Liver (tissue), 9 donors: ENCODE results near the gene RFPL3. TPM values are rescaled to one million over a fixed set of nuclear protein-coding genes. Genes with fewer than 3 reads are reported as not detected.
"Not testable (repeated sequence)": the region's sequence is repeated elsewhere in the genome, so short reads cannot be mapped to it uniquely, and the experiment has no call there.

ENCODE experiments used
- DNase-seq: peaks from one replicate; pipeline ENCODE4 v3.0.0-alpha.2; 2017; ENCODE audit warnings: low spot score
- H3K27ac ChIP-seq, 2 donors: one replicate each; pipeline ENCODE4 v1.7.0; 2013; ENCODE audit warnings: inconsistent platforms in 2 of 2, low read length in 2 of 2, control low read depth in 1 of 2, low read depth in 1 of 2, mild to moderate bottlenecking in 1 of 2
- H3K27me3 ChIP-seq, 4 donors: one replicate each; pipeline versions ENCODE4 v1.6.1 to v1.7.0; 2013; ENCODE audit warnings: low read length in 3 of 4, inconsistent platforms in 1 of 4, mild to moderate bottlenecking in 1 of 4, moderate library complexity in 1 of 4; ENCODE audit not compliant: control insufficient read depth in 4 of 4, insufficient read depth in 4 of 4
- H3K36me3 ChIP-seq, 4 donors: one replicate each; pipeline versions ENCODE4 v1.6.1 to v1.7.0; 2013; ENCODE audit warnings: low read length in 3 of 4, mild to moderate bottlenecking in 3 of 4, low read depth in 1 of 4, moderate library complexity in 1 of 4; ENCODE audit not compliant: control insufficient read depth in 4 of 4, insufficient read depth in 3 of 4
- H3K4me1 ChIP-seq, 4 donors: one replicate each; pipeline versions ENCODE4 v1.6.1 to v1.7.0; 2013; ENCODE audit warnings: low read length in 3 of 4, mild to moderate bottlenecking in 3 of 4, moderate library complexity in 1 of 4; ENCODE audit not compliant: control insufficient read depth in 4 of 4, insufficient read depth in 4 of 4
- H3K4me3 ChIP-seq, 3 donors: one replicate each; pipeline versions ENCODE4 v1.6.1 to v1.7.0; 2013; ENCODE audit warnings: low read length in 3 of 3, control low read depth in 1 of 3, low read depth in 1 of 3, mild to moderate bottlenecking in 1 of 3
- H3K9ac ChIP-seq, 2 donors: one replicate each; pipeline ENCODE4 v1.7.0; 2013; ENCODE audit warnings: low read length in 2 of 2, mild to moderate bottlenecking in 2 of 2, moderate library complexity in 2 of 2, control low read depth in 1 of 2, low read depth in 1 of 2
- H3K9me3 ChIP-seq, 4 donors: one replicate each; pipeline versions ENCODE4 v1.6.1 to v1.7.0; 2013; ENCODE audit warnings: low read length in 3 of 4; ENCODE audit not compliant: control insufficient read depth in 4 of 4
- ATF3 ChIP-seq: IDR thresholded peaks from 2 replicates; pipeline ENCODE4 v1.6.1; 2016; ENCODE audit warnings: antibody characterized with exemption
- EGR1 ChIP-seq, 2 donors: IDR thresholded peaks; 2 replicates each; pipeline ENCODE4 v1.6.1; 2016 to 2018; ENCODE audit warnings: antibody characterized with exemption in 2 of 2, low read depth in 2 of 2
- FOXA1 ChIP-seq: IDR thresholded peaks from 2 replicates; pipeline ENCODE4 v1.6.1; 2016; ENCODE audit warnings: antibody characterized with exemption
- GABPA ChIP-seq, 2 donors: IDR thresholded peaks in 1 of 2; conservative IDR thresholded peaks in 1 of 2; 2 replicates each; pipeline ENCODE4 v1.6.1; 2016; ENCODE audit warnings: antibody characterized with exemption in 2 of 2, mild to moderate bottlenecking in 1 of 2, moderate library complexity in 1 of 2
- HNF4A ChIP-seq, 2 donors: conservative IDR thresholded peaks; 2 replicates each; pipeline ENCODE4 v1.6.1; 2016; ENCODE audit warnings: antibody characterized with exemption in 2 of 2, mild to moderate bottlenecking in 2 of 2
- HNF4G ChIP-seq: IDR thresholded peaks from 2 replicates; pipeline ENCODE4 v1.6.1; 2016; ENCODE audit warnings: antibody characterized with exemption
- JUND ChIP-seq, 2 donors: IDR thresholded peaks; 2 replicates each; pipeline ENCODE4 v1.6.1; 2016; ENCODE audit warnings: antibody characterized with exemption in 2 of 2
- MAX ChIP-seq: IDR thresholded peaks from 2 replicates; pipeline ENCODE4 v1.6.1; 2016; ENCODE audit warnings: antibody characterized with exemption
- NR2F2 ChIP-seq: IDR thresholded peaks from 2 replicates; pipeline ENCODE4 v1.6.1; 2016; ENCODE audit warnings: antibody characterized with exemption
- RAD21 ChIP-seq, 2 donors: IDR thresholded peaks; 2 replicates each; pipeline ENCODE4 v1.6.1; 2016; ENCODE audit warnings: antibody characterized with exemption in 2 of 2, mild to moderate bottlenecking in 2 of 2
- RXRA ChIP-seq, 2 donors: IDR thresholded peaks; 2 replicates each; pipeline ENCODE4 v1.6.1; 2017 to 2018; ENCODE audit warnings: antibody characterized with exemption in 2 of 2, mild to moderate bottlenecking in 1 of 2
- SP1 ChIP-seq: IDR thresholded peaks from 2 replicates; pipeline ENCODE4 v1.6.1; 2018; ENCODE audit warnings: antibody characterized with exemption, mild to moderate bottlenecking
- TAF1 ChIP-seq: conservative IDR thresholded peaks from 2 replicates; pipeline ENCODE4 v1.6.1; 2016; ENCODE audit warnings: antibody characterized with exemption, mild to moderate bottlenecking
- YY1 ChIP-seq: IDR thresholded peaks from 2 replicates; pipeline ENCODE4 v1.6.1; 2016; ENCODE audit warnings: antibody characterized with exemption, mild to moderate bottlenecking
- ZBTB33 ChIP-seq: IDR thresholded peaks from 2 replicates; pipeline ENCODE4 v1.6.1; 2016; ENCODE audit warnings: antibody characterized with exemption
- WGBS: extraction: QIAGEN DNeasy Blood & Tissue Kit; methylation state at CpG from one replicate; pipeline ENCODE4 v1.1.7; 2013; 5-methylcytosine and 5-hydroxymethylcytosine counted together
- polyA plus RNA-seq, 2 donors: library from polyadenylated mRNA; stranded (reverse) in 1 of 2; unstranded in 1 of 2; fragments of 200-250 nt in 1 of 2; fragments of >200 nt in 1 of 2; fragmentation: Nextera tagmentation in 1 of 2; extraction: Ambion mirVana in 1 of 2; gene quantifications; one replicate each; pipeline versions ENCODE4 v1.2.1 to v1.2.3, GENCODE V29; 2013 to 2015
- total RNA-seq, 2 donors: library from RNA; depleted of rRNA; stranded (reverse); fragments of >200 nt; gene quantifications; one replicate each; pipeline ENCODE4 v1.2.3, GENCODE V29; 2014
- TF ChIP-seq, protein P1 (sequence below): fragments of 150-350 bp; IDR thresholded peaks from 2 replicates; pipeline ENCODE4 v1.5.1; 2017; ENCODE audit warnings: improper control_type of control experiment, low read depth, low read length; ENCODE audit not compliant: missing input control
- donor health status: healthy.
- donor health status: healthy.
- donor health status: healthy.
- donor health status: healthy.
- donor health status: healthy.

The RFPL3 gene
- total and polyA plus RNA-seq, 4 donors, result not detected

DNA sequence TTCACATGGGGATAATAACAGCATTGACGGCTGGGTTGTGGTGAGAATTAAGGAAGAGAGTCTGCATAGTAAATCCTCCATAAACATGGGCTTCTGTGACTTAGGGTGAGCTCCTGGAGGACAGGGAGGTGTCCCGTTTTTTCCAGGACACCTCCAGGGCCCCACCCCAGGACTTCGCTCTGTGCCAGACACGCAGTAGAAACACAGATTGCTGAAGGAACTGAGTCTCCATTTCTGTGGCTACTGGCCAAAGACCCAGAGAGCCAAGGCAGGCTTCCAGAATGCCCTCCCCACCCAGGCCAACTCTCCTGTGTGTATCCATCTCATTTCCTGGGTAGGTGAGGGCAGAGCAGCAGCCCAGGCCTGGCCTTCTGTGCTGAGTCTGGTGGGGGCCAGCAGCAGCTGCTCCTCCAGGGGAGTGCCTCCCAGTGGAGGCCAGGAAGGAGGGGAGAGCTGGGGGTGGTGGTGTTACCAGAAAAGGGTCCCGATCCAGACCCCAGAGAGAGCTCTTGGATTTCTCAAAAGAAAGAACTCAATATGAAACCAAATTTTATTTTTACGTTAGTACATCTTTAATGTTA, 9.5 kb upstream of the RFPL3 start:
- TF ChIP-seq YY1 (no peak), ATF3 (no peak), FOXA1 (no peak), GABPA (IDR thresholded peaks at IDR 0.05 in 1 of 2, conservative IDR thresholded peaks at IDR 0.05 in 1 of 2) (no peak), HNF4G (no peak)
- no peaks in the 10 kb centered on the region for H3K36me3 ChIP-seq
- no peaks in the 10 kb centered on the region for H3K9me3 ChIP-seq
- DNase-seq, result no peak
- no peak overlapping the region for H3K4me3 ChIP-seq
- WGBS, result 75% methylated on average over 6 of the region's 6 CpGs
- no peak overlapping the region for H3K9ac ChIP-seq
- H3K27me3 ChIP-seq, result peaks cover 0 to 5% (median 0%) of the 10 kb centered on the region in 4 donors
- no peaks in the 10 kb centered on the region for H3K4me1 ChIP-seq
- H3K27ac ChIP-seq, result no peak overlapping the region

DNA sequence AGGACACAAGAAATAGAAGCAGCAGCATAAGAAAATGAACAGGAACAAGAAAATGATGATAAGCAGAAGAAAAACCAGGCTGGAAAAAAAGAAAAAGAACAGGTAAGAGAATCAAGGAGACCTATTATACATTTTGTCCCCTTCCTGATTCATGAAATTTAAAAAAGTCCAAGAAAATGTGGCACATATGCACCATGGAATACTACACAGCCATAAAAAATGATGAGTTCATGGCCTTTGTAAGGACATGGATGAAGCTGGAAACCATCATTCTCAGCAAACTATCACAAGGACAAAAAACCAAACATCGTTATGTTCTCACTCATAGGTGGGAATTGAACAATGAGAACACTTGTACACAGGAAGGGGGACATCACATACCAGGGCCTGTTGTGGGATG, 5.8 kb upstream of the RFPL3 start:
- H3K9ac ChIP-seq, DNase-seq, H3K27me3 ChIP-seq, H3K4me3 ChIP-seq, H3K27ac ChIP-seq, H3K4me1 ChIP-seq, H3K36me3 ChIP-seq, H3K9me3 ChIP-seq: not testable (repeated sequence)
- WGBS, result 95% methylated on average over 1 of the region's 1 CpG

DNA sequence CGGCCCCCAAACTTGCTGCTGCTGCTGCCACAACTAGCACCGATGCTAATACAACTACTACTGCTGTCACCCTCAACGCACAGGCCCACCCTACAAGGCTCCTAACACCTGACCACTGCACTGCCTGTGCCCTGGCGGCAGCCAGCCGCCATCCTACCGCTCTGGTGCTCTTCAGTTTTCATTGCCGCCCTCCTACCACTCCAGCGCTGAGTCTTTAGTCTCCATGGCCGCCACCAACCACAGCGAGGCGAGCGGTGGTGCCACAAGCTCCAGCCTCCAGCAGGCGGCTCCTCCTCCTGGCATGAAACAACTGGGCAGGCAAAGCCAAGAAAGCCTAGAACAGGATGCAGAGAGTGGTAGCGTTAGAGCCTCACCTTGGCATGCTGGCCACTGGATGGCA, 5.0 kb upstream of the RFPL3 start:
- no peak overlapping the region for H3K27ac ChIP-seq
- no peaks in the 10 kb centered on the region for H3K9me3 ChIP-seq
- no peak overlapping the region for H3K4me3 ChIP-seq
- WGBS, result 96% methylated on average over 14 of the region's 14 CpGs
- no peaks in the 10 kb centered on the region for H3K36me3 ChIP-seq
- H3K9ac ChIP-seq, result no peak overlapping the region
- H3K4me1 ChIP-seq, result no peaks in the 10 kb centered on the region
- no peaks in the 10 kb centered on the region for H3K27me3 ChIP-seq
- TF ChIP-seq FOXA1 (no peak), HNF4G (no peak), TAF1 (no peak), EGR1 (IDR thresholded peaks at IDR 0.05; ENCODE audit: low read depth in 2 of 2) (no peak), YY1 (no peak), MAX (no peak)
- TF ChIP-seq, protein P1, sequence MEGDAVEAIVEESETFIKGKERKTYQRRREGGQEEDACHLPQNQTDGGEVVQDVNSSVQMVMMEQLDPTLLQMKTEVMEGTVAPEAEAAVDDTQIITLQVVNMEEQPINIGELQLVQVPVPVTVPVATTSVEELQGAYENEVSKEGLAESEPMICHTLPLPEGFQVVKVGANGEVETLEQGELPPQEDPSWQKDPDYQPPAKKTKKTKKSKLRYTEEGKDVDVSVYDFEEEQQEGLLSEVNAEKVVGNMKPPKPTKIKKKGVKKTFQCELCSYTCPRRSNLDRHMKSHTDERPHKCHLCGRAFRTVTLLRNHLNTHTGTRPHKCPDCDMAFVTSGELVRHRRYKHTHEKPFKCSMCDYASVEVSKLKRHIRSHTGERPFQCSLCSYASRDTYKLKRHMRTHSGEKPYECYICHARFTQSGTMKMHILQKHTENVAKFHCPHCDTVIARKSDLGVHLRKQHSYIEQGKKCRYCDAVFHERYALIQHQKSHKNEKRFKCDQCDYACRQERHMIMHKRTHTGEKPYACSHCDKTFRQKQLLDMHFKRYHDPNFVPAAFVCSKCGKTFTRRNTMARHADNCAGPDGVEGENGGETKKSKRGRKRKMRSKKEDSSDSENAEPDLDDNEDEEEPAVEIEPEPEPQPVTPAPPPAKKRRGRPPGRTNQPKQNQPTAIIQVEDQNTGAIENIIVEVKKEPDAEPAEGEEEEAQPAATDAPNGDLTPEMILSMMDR, result no peak
- DNase-seq, result no peak

DNA sequence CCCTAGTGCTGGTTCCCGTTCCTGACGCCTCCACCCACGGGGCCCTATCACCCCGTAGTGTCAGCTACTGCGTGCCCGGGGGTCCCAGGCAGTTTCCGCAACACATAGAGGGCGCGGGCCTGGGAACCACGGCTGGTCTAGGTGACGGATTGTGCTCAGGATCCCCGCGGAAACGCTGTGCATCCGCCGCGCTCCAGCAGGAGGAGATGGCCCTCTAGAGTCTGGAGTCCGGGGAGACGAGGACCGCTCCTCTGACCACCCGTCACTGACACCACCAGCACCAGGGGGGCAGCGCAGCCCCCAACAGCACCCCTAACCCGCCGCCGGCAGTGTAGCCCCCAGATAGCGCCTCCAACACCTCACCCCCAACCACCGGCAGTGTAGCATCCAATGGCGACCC, 4.4 kb upstream of the RFPL3 start:
- no peak for DNase-seq
- Histone ChIP-seq H3K36me3 (no peaks in the 10 kb centered on the region), H3K4me1 (no peaks in the 10 kb centered on the region), H3K27me3 (no peaks in the 10 kb centered on the region), H3K27ac (no peak overlapping the region), H3K9ac (no peak overlapping the region), H3K9me3 (no peaks in the 10 kb centered on the region), H3K4me3 (no peak overlapping the region)
- WGBS, result 95% methylated on average over 28 of the region's 28 CpGs
- TF ChIP-seq RAD21 (IDR thresholded peaks at IDR 0.05) (no peak), SP1 (no peak), MAX (no peak), ZBTB33 (no peak), YY1 (no peak), JUND (IDR thresholded peaks at IDR 0.05) (no peak), NR2F2 (no peak), ATF3 (no peak), RXRA (IDR thresholded peaks at IDR 0.05) (no peak), TAF1 (no peak), HNF4G (no peak), HNF4A (conservative IDR thresholded peaks at IDR 0.05) (no peak)
